Activated T-cell treated with anti-CD3 and anti-CD28 coated beads, Interleukin-2, amount 50 U/mL, for 72 hours (primary cell): Measurements from ENCODE around the gene GINS1. TPM values are rescaled to one million over a fixed set of nuclear protein-coding genes. Genes with fewer than 3 reads are reported as not detected.
"Not testable (repeated sequence)": the region's sequence is repeated elsewhere in the genome, so short reads cannot be mapped to it uniquely, and the experiment has no call there.

Experiments
- ATAC-seq, 2 donors: fragments of 150-1000 bp; cut with Tn5 transposase; replicated peaks in 1 of 2; 2 replicates each; pipeline ENCODE4 v1.10.0; 2021; ENCODE audit warnings: moderate library complexity in 2 of 2, mild to moderate bottlenecking in 1 of 2
- DNase-seq, 2 donors: peaks; one replicate each; pipeline ENCODE4 v3.0.0; 2021 to 2022; ENCODE audit warnings: mixed read lengths in 1 of 2
- H3K27ac Mint-ChIP-seq: one replicate; pipeline ENCODE4 v1.8.0; 2022; ENCODE audit warnings: mild to moderate bottlenecking, moderate library complexity, mixed read lengths
- H3K27me3 Mint-ChIP-seq: one replicate; pipeline ENCODE4 v1.8.0; 2022; ENCODE audit warnings: low read depth, mixed read lengths
- H3K36me3 Mint-ChIP-seq, 2 donors: one replicate each; pipeline ENCODE4 v1.8.0; 2022; ENCODE audit warnings: mixed read lengths in 2 of 2, mild to moderate bottlenecking in 1 of 2; ENCODE audit not compliant: insufficient read depth in 2 of 2
- H3K4me1 Mint-ChIP-seq: one replicate; pipeline ENCODE4 v1.8.0; 2022; ENCODE audit warnings: low read depth, mixed read lengths
- H3K4me3 Mint-ChIP-seq, 2 donors: one replicate each; pipeline ENCODE4 v1.8.0; 2022; ENCODE audit warnings: mild to moderate bottlenecking in 2 of 2, mixed read lengths in 2 of 2, moderate library complexity in 2 of 2
- H3K9me3 Mint-ChIP-seq, 2 donors: one replicate each; pipeline ENCODE4 v1.8.0; 2022; ENCODE audit warnings: mixed read lengths in 2 of 2
- total RNA-seq, 2 donors: library from RNA; stranded (reverse); gene quantifications; one replicate each; pipeline ENCODE4 v1.2.3, GENCODE V29; 2022

The GINS1 gene
- total RNA-seq, 2 donors from 2014 or later: 22.4 to 24.3 TPM

DNA sequence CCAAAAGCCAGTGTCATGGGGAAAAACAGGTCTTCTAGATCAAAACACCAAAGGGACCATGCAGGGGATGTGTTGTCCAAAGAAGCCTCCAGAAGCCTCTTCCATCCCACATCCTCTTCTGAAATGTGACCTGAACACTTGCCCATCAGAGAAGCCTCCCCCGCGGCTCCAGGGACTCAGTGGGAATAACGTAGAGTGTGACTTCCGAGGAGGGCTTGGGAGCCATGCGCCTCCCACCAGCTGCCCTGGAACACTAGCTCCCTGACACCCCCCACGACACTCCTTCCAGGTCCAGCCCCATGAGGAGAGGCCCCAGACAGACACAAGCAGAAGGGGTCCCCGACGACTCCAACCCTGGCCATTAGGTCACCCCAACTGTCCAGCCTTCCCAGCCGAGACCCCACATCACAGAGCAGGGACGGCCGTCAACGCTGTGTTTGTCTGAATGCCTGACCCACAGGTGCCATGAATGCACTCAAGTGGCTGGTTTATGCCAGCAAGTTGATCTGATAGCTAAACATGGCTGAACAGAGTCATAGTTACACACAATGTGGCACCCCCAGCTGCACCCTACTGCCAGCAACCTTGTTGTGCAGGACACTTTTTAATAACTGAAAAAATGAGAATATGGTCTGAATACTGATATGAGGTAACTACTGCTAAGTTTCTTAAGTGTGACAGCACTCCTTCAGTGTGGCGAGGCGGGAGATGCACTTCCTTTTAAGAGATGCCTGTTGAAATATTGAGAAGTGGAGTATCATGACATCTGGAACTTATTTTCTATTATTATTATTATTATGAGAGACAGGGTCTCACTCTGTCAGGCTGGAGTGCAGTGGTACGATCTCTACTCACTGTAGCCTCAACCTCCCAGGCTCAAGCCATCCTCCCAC is 58.0 kb downstream of the GINS1 start:
- H3K4me3 Mint-ChIP-seq: no peak overlapping the region
- DNase-seq (no peak), ATAC-seq (no peak)
- no peaks in the 10 kb centered on the region for H3K36me3 Mint-ChIP-seq
- no peaks in the 10 kb centered on the region for H3K9me3 Mint-ChIP-seq
- no peak overlapping the region for H3K27ac Mint-ChIP-seq
- no peaks in the 10 kb centered on the region for H3K27me3 Mint-ChIP-seq
- H3K4me1 Mint-ChIP-seq: peaks cover 8% of the 10 kb centered on the region

DNA sequence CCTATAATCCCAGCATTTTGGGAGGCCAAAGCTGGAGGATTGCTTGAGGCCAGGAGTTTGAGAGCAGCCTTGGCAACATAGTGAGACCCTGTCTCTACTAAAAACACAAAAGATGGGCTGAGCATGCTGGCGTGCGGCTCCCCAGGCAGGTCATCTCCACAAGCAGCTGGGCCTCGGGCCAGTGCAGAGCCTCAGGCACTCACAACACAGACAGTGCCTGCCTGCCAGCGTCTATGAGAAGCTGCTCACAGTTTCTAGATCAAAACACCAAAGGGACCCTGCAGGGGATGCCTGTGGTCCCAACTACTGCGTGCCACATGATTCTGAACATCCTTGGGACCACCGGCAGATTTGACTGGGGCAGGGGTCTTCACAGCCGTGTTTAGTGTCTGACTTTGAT is 59.4 kb downstream of the GINS1 start:
- ATAC-seq (no peak), DNase-seq (no peak)
- Mint-ChIP-seq H3K4me1 (peaks cover 8% of the 10 kb centered on the region), H3K27ac (no peak overlapping the region), H3K36me3 (no peaks in the 10 kb centered on the region), H3K9me3 (no peaks in the 10 kb centered on the region), H3K4me3 (no peak overlapping the region), H3K27me3 (no peaks in the 10 kb centered on the region)

DNA sequence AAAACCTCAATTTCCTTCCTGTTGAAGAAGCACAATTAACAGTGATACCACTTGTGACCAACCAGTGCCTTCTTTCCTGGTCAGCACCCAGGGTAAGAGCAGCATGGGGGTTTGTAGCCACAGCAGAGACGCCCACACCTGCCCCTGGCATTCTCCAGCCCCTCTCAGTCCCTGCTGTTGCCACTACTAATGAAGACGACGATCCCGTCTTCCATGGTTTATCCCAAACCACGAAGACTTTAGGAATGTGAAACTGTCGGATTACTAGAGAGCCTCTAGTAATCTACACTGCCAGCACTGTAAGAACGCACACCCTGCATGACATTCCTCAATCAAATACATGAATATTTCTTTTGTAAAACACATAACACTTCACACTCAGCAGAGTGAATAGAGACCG is 60.0 kb downstream of the GINS1 start:
- H3K4me1 Mint-ChIP-seq: peaks cover 8% of the 10 kb centered on the region
- no peaks in the 10 kb centered on the region for H3K36me3 Mint-ChIP-seq
- no peaks in the 10 kb centered on the region for H3K9me3 Mint-ChIP-seq
- no peak overlapping the region for H3K4me3 Mint-ChIP-seq
- no peaks in the 10 kb centered on the region for H3K27me3 Mint-ChIP-seq
- no peak overlapping the region for H3K27ac Mint-ChIP-seq
- DNase-seq (no peak), ATAC-seq (no peak)

DNA sequence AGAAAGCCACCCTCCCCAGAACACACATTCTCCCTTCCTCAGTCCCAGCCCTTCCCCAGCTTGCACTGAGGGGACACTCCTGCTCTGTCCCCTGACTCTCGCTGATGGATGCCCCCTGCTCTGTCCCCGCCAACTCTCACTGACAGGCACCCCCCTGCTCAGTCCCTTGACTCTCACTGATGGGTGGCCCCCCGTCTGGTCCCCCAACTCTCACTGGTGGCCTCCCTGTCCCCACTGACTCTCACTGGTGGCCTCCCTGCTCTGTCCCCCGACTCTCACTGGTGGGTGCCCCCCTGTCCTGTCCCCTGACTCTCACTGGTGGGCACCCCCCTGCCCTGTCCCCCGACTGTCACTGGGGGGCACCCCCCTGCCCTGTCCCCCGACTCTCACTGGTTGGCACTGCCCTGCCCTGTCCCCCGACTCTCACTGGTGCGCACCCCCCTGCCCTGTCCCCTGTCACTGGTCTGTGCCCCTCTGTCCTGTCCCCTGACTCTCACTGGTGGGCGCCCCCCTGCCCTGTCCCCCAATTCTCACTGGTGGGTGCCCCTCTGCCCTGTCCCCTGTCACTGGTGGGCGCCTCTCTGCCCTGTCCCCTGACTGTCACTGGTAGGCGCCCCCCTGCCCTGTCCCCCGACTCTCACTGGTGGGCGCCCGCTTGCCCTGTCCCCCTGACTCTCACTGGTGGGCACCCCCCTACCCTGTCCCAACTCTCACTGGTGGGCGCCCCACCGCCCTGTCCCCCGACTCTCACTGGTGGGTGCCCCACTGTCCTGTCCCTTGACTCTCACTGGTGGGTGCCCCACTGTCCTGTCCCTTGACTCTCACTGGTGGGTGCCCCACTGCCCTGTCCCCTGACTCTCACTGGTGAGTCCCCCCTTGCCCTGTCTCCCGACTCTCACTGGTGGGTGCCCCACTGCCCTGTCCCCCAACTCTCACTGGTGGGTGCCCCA is 60.9 kb downstream of the GINS1 start:
- Mint-ChIP-seq H3K9me3 (no peaks in the 10 kb centered on the region), H3K27ac (no peak overlapping the region), H3K4me3 (no peak overlapping the region), H3K36me3 (no peaks in the 10 kb centered on the region), H3K27me3 (no peaks in the 10 kb centered on the region), H3K4me1 (peaks cover 8% of the 10 kb centered on the region)
- ATAC-seq (no peak), DNase-seq (no peak)

DNA sequence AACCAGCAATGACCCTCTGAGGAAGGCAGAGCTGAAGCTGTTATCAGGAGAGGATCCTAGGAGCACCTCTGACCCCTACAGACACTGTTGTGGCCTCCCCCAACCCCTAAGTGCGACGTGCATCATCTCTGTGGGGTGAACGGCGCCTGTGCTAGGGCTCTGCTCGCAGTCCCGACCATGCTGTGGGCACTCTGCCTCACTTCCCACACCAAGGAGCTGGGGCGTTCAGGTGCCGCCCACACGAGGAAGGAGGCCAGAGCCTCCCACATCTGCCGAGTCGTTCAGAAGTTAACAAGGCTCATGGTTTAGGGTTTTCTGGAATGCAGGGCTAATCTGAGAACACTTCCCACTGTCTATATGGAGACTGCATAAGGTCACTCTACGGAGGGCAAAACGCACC is 62.1 kb downstream of the GINS1 start:
- Mint-ChIP-seq H3K27me3 (no peaks in the 10 kb centered on the region), H3K4me3 (no peak overlapping the region)
- no peak for ATAC-seq

DNA sequence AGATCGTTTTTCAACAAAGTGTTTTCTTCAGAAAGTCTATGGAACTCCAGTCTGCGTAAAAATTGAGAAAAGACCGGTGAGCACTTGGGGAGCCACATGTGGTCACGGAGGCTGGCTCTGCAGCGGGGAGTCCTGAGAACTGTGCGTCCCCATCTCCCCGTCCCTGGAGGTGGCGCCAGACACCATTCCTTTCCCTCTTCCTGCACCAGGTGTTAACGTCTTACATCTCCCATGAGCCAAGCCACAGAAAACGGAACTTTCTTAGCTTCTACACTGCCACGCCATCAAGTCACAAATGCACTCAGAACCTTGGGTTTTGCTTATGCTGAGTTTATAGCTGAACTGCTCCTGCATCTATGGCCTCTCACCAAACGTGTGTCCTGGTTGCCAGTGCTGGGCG is 62.6 kb downstream of the GINS1 start:
- H3K27me3 Mint-ChIP-seq: no peaks in the 10 kb centered on the region

More for the DNA sequence above, 62.1 kb downstream of the GINS1 start:
- H3K27ac Mint-ChIP-seq: no peak overlapping the region
- no peaks in the 10 kb centered on the region for H3K9me3 Mint-ChIP-seq
- DNase-seq: no peak
- H3K36me3 Mint-ChIP-seq: no peaks in the 10 kb centered on the region
- peaks cover 8% of the 10 kb centered on the region for H3K4me1 Mint-ChIP-seq

DNA sequence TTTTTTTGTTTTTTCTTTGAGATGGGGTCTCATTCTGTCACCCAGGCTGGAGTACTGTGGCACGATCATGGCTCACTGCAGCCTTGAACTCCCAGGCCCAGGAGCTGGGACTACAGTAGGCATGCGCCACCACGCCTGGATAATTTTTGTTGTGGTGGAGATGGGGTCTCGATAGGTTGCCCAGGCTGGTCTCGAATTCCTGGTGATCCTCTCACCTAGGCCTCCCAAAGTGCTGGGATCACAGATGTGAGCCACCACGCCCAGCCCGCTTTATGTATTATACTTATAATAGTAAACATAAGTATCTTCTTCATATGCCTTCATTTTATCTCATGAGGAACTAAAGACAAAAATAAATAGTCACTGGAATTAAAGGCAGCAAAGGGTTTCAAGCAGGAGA is 63.5 kb downstream of the GINS1 start:
- H3K9me3 Mint-ChIP-seq: no peaks in the 10 kb centered on the region
- no peaks in the 10 kb centered on the region for H3K27me3 Mint-ChIP-seq
- no peak overlapping the region for H3K4me3 Mint-ChIP-seq
- H3K27ac Mint-ChIP-seq: no peak overlapping the region
- peaks cover 8% of the 10 kb centered on the region for H3K4me1 Mint-ChIP-seq
- ATAC-seq (no peak), DNase-seq (no peak)
- H3K36me3 Mint-ChIP-seq: no peaks in the 10 kb centered on the region

More for the DNA sequence above, 62.6 kb downstream of the GINS1 start:
- peak; percentile 44 to 46 for DNase-seq
- Mint-ChIP-seq H3K4me1 (peaks cover 8% of the 10 kb centered on the region), H3K9me3 (no peaks in the 10 kb centered on the region), H3K27ac (no peak overlapping the region), H3K4me3 (no peak overlapping the region), H3K36me3 (no peaks in the 10 kb centered on the region)
- ATAC-seq: peak; percentile 60 to 65

DNA sequence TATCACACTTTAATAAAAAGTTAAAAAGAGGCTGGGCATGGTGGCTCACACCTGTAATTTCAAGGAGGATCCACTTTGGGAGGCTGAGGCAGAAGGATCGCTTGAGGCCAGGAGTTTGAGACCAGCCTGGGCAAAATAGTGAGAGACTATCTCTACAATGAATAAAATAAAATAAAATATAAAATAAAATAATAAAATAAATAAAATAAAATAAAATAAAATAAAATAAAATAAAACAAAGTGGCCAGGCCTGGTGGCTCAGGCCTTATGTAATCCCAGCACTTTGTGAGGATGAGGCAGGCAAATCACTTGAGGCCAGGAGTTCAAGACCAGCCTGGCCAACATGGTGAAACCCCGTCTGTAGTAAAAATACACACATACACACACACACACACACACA is 65.8 kb downstream of the GINS1 start:
- not testable (repeated sequence) for H3K36me3 Mint-ChIP-seq, ATAC-seq, H3K27me3 Mint-ChIP-seq, H3K4me3 Mint-ChIP-seq, H3K4me1 Mint-ChIP-seq, H3K9me3 Mint-ChIP-seq, DNase-seq, H3K27ac Mint-ChIP-seq

DNA sequence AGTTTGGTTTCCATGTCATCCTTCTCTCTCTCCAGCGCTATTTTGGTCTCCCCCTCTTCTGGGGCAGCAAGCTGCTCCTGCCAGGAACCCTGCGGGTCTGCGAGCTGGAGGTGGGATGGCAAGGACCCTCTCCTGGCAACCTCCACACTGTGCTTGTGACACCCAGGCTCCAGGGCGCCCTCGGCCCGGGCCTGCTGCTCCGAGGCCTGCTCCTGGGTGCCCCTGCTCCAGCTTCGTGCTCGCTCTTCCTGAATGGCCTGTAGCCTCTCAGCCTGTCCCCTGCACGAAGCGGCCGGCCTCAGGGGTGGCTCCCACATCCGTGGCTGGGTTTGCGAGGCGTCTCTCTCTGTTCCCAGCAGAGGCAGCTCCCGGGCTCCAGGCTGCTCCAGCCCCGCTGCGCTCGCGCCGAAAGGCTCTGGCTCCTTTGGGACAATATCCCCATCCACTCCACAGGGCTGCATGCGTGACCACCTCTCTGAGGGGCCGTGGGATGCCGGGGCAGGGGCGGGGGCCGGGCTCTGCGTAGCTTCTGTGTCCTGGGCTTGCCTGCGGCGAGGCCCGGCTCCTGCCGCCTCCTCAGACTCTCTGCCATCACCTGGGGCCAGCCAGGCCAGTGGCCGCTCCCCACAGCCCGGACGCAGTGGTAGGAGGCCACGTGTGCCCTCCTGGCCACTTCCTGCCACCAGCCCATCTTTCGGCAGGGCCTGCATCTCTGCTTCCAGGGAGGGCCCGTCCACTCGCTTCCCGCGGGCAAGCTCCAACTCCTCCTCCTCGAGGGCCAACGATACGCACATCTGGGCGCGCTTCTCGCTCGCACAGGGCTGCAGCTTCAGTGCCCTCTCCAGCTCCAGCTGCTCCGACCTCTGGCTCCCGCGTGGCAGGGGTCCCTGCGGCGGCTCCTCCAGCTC is 68.9 kb downstream of the GINS1 start:
- ATAC-seq: no peak
- no peaks in the 10 kb centered on the region for H3K4me1 Mint-ChIP-seq
- no peak overlapping the region for H3K27ac Mint-ChIP-seq
- no peak overlapping the region for H3K4me3 Mint-ChIP-seq
- no peak for DNase-seq
- no peaks in the 10 kb centered on the region for H3K36me3 Mint-ChIP-seq
- no peaks in the 10 kb centered on the region for H3K27me3 Mint-ChIP-seq
- H3K9me3 Mint-ChIP-seq: no peaks in the 10 kb centered on the region

DNA sequence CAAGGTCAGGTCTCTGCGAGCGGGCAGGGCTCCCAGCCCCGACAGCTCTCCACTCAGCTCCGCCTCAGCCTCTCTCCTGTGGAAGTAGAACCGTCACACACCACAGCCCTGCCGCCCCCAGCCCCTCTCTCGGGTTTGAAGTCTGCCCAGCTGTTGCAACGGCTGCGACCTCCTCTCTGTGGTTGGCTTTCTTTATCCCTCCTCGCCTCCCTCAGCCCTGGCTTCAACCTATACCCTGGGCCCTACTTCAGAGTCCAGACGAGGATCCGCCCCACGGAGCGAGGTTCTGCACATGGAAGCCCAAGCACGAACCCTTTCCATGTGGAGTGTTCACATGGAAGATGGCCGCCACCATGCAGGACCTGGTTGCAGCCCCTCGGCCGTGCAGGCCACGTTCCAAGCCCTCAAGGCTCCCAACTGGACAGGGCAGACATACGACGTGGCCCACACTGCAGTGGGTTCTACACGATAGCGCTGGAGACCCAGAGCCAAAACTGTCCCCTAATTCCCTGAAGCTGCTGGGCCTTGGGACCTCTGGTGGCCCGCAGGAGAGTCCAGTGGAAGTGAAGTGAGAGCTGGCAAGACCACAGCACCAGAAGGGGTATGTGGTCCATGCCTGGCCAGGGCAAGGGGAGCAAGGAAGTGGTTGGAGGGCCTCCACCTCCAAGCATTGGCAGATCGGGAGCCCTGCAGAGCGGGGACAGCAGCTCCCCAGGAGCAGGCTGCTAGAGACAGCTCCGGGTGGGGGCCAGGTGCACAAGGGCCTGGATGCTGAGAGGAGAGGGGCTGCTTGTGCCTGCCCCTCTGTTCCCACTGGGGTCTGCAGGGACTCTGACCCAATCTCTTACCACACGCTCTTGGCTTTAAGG is 69.8 kb downstream of the GINS1 start:
- Mint-ChIP-seq H3K27me3 (no peaks in the 10 kb centered on the region), H3K9me3 (no peaks in the 10 kb centered on the region), H3K27ac (no peak overlapping the region), H3K4me3 (no peak overlapping the region), H3K36me3 (no peaks in the 10 kb centered on the region), H3K4me1 (no peaks in the 10 kb centered on the region)
- ATAC-seq (no peak), DNase-seq (no peak)

DNA sequence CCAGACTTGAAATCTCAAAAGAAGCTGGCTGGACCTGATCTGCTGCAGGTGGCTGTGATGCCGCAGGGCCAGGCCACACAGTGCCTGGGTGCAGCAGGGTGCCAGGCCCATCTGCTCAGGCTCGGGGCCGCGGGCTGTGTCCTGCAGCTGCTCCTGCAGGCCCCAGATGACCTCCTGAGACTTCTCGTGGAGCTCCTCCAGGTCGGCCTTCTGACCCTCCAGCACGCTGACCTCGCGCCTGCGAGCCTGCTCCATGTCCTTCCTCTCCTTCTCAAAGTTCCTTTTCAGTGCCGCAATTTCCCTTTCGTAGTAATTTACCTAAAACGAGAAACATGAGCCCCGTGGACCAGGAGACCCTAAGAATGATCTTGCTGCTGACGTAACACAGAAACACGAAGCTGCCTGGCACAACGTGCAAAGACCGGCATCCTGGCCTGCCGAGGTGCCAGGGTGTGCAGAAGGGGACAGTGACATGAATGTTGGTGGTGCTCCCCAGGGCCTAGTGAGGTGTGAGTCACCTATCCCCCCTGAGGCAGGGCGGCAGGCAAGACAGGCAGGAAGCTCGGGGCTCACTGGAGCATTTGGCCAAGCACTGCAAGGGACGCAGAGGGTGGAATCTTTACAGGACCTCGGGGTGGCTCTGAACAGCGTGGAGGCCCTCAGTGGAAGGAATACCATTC is 71.6 kb downstream of the GINS1 start:
- Mint-ChIP-seq H3K27ac (no peak overlapping the region), H3K9me3 (no peaks in the 10 kb centered on the region), H3K4me3 (no peak overlapping the region), H3K36me3 (no peaks in the 10 kb centered on the region), H3K4me1 (peaks cover 5% of the 10 kb centered on the region), H3K27me3 (no peaks in the 10 kb centered on the region)
- ATAC-seq (no peak), DNase-seq (no peak)
